T47D (cell line): ENCODE data around the gene AMOTL2.

Experiments used
- DNase-seq, 2 experiments: peaks; one replicate each; pipeline versions ENCODE4 v3.0.0 to v3.0.0-alpha.2; 2011 to 2012; ENCODE audit warnings: low read depth in 1 of 2, low spot score in 1 of 2
- JUND ChIP-seq: IDR thresholded peaks from 2 replicates; pipeline ENCODE4 v1.6.1; 2012; ENCODE audit warnings: low read depth
- in situ Hi-C: cut with HindIII; loops from 2 replicates; pipeline ENCODE4 v1.10.0; 2016; ENCODE audit warnings: low sequenced_read_pairs, low pct_unique_long_range_greater_than_20kb

The AMOTL2 gene

GRCh38 chr3:134361162-134361835, 12.9 kb downstream of the AMOTL2 start:
- peak in 1 of 2 experiments; percentile 34 for DNase-seq
- in situ Hi-C loops = no loop called here

DNA sequence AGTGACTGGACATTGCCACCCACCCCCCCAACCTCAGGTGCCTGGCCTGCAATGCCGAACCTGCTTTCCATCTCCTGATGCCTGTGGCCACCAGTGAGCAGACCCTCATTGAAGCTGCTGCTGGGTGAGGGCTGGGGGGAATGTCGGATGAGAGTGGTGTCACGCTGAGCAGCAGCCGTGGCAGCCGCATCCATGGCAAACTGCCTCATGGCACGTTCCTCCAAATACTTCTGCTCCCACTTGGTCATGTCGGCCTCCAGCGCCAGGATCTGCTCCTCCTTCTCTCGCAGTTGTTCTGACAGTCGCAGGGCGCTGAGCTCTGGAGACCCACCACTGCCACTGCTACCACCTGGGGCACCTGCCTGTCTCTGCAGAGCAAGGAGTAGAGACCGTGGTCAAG, 14.2 kb downstream of the AMOTL2 start:
- in situ Hi-C loops = no loop called here
- no peak for TF ChIP-seq JUND
- DNase-seq = no peak

More at GRCh38 chr3:134361162-134361835, 12.9 kb downstream of the AMOTL2 start:
- no peak for TF ChIP-seq JUND

GRCh38 chr3:134359121-134360010, 14.9 kb downstream of the AMOTL2 start:
- no peak for TF ChIP-seq JUND
- peak in 1 of 2 experiments; percentile 62 for DNase-seq
- in situ Hi-C loops = no loop called here

DNA sequence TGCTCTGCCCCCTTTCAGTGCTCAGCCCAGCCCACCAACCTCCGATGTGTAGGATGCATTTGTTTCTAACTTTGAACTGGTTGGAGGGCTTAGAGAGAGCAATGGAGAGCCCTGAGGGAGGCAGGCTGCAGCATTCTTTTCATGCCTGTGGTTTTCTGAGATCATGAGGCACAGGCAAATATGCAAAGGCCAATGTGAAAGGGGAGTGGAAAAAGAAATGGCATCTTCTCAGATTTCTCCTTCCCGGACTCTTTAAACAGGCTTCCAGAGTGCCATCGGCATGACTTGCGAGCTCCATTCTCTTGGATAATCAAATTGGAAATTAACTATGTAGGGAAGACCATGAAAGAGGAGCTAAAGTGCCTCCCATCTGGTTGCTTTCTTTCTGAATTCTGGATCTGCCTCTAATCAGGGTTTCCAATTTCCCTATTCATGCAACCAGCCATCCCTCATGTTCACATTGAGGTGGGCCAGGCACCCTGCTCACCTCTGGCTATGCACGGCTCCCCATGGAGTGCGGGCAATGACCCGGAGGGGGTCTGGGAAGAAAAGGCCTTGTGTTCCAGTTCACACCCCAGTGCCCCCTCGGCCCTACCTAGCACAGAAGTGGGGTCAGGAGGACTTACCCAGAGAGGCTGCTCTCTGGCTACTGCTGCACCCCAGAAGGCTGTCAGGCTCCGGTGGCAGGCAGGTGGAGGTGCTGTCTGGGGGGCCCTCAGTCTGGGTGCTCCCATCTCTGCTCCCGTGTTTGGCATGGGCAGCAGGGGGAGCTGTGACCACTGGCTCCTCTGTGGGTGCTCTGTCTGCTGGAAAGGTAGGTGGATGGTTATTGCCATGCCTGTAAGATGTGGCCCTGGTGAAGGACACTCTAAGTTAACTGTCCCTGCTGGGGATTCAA, 16.1 kb downstream of the AMOTL2 start:
- DNase-seq = peak in 1 of 2 experiments; percentile 99
- peak; percentile 70 for TF ChIP-seq JUND

DNA sequence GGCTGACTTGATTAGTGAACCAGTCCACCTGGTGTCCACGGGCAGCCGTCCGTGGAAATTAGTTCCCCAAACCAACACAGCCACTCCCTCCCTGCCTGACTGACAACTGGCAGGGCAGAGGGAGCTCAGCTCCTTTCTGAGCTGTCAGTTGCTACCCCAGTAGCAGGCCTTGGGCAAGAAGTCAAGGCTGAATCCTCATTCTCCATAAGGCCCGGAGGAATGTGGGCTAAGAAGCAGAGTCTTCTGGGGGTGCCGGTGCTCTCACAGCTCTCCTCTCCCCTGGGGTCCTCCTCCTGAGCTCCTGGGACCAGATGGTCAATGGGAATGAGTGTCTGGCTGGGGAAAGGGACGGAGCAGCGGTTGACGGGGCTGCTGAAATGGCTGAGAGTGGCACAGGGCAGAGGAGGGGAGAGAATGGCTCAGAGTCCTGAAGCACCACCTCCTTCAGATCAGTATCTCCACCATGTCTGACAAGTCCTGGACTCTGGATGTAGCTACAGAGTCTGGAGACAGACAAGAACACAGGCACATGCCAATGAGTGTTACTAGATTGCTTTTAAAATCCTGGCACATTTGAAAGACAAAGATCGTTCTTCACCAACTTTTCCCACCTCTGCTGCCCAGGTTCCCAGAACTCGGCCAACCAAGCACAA, 16.9 kb downstream of the AMOTL2 start:
- TF ChIP-seq JUND = no peak
- in situ Hi-C loops = no loop called here
- DNase-seq = no peak

More for the DNA sequence above, 16.1 kb downstream of the AMOTL2 start:
- in situ Hi-C loops = no loop called here

DNA sequence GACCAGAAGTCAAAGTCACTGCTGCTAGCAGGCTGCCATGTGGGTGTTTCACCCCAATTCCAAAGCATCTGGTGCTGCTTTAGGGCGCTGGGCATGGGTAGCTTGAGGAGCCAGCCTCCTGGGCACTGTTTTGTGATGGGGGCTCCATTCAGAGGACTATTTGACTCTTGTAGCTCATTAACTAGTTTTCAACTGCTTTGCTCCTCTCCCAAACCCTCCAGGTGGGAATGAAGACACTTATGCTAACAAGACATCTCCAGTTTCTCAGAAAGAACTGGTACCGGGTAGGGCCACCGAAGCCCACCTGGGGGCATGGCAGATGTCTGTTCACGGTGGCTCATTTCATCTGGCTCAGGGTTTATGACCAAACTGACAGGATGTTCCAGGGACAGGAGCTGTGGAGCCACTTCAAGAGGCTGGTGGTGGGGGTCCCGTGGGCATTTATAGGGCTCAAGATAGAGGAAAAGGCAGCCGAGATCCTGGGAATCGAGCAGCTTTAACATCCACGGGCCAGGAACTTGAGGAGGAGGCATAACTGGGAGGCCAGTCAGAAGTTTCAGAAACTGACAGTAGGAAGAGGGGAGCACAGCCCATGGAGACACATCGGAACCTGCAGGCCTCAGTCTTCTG, 17.7 kb downstream of the AMOTL2 start:
- no peak for DNase-seq
- TF ChIP-seq JUND = no peak
- in situ Hi-C loops = no loop called here

DNA sequence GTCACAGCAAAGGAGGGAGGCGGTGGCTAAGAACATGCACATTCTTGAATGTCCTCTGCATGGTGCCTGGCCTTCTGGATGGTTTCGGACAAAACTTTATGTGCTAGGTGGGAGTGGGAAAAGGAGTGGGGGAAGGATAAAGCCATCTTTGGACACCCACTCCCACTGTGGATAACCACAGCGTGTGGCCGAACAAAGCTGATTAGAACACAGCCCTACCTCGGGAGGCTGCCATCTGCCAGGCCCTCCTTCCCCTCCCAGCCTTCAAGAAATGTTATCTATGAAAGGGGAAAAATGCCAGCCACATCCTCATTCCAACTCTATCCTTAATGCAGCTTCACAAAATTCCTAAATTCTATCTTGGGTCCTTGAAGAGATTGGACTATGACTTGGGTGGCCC, 18.8 kb downstream of the AMOTL2 start:
- in situ Hi-C loops = no loop called here
- DNase-seq = peak in 1 of 2 experiments; percentile 27
- TF ChIP-seq JUND = no peak

GRCh38 chr3:134354612-134355251, 19.5 kb downstream of the AMOTL2 start:
- peak in 1 of 2 experiments; percentile 28 for DNase-seq
- TF ChIP-seq JUND = no peak
- in situ Hi-C loops = no loop called here

DNA sequence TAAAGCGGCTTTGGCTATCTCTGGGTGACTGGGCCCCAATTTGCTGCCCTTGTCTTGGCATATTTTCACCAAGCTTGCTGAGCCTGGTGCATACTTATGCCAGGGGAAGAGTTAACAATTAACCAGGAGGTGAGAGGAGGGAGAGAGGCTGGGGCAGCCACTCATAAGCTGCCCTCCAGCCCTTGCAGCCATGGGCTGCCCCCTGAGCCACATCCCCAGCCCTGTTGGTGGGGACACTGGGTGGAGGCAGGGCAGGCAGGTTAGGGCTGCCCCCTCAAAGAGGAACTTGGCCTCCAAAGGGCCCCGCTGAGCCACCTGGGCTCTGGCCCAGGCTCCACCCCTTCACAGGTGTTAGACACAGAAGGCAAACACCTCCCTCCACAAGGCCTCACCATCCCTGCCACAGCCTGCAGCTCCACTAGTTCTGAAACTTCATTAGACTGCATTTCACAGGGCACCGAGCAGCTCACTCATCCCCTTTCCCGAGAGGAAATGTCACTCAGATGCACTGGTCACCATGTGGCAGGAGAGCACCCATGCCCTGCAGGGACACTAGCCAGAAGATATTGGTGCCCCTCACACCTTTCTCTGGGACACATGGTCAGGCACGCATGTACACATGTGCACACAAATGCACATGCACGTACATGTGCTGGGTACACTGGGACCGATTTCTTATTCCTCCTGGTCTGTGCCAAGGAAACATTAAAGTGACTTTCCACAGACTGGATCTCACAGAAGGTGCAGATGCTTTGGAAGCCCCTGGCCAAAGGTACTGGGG, 20.2 kb downstream of the AMOTL2 start:
- in situ Hi-C loops = no loop called here
- peak; percentile 57; the same call in 1 of the 2 replicates for TF ChIP-seq JUND

GRCh38 chr3:134353171-134353825, 20.9 kb downstream of the AMOTL2 start:
- DNase-seq = no peak
- TF ChIP-seq JUND = no peak
- in situ Hi-C loops = no loop called here

More for the DNA sequence above, 20.2 kb downstream of the AMOTL2 start:
- peak in 1 of 2 experiments; percentile 79 for DNase-seq
